MM.1S (cell line): ENCODE results near the gene NLE1.

Experiments
- DNase-seq: peaks from one replicate; pipeline ENCODE4 v3.0.0-alpha.2; 2015
- H2AFZ ChIP-seq: fragments of 300-600 bp; sonication (generic); 2 replicates; pipeline ENCODE4 v1.6.0; 2016; ENCODE audit warnings: antibody characterized with exemption, low read length
- H3F3A ChIP-seq: fragments of 300-600 bp; sonication (generic); 2 replicates; pipeline ENCODE4 v1.6.1; 2016; ENCODE audit warnings: mild to moderate bottlenecking, antibody characterized with exemption, low read length, moderate library complexity, mixed read lengths; ENCODE audit not compliant: insufficient read depth
- H3K27ac ChIP-seq: fragments of 300-600 bp; sonication (generic); 2 replicates; pipeline ENCODE4 v1.5.1; 2016; ENCODE audit warnings: mild to moderate bottlenecking, low read length
- H3K27me3 ChIP-seq: fragments of 300-600 bp; sonication (generic); replicated peaks from 2 replicates; pipeline ENCODE4 v1.6.0; 2016; ENCODE audit warnings: low read length; ENCODE audit not compliant: insufficient read depth
- H3K36me3 ChIP-seq: fragments of 300-600 bp; sonication (generic); replicated peaks from 2 replicates; pipeline ENCODE4 v1.6.1; 2016; ENCODE audit warnings: mild to moderate bottlenecking, low read length, mixed read lengths; ENCODE audit not compliant: insufficient read depth
- H3K4me1 ChIP-seq: fragments of 300-600 bp; sonication (generic); 2 replicates; pipeline ENCODE4 v1.6.1; 2016; ENCODE audit warnings: low read length, mixed read lengths
- H3K4me2 ChIP-seq: fragments of 300-600 bp; sonication (generic); 2 replicates; pipeline ENCODE4 v1.6.0; 2016; ENCODE audit warnings: low read depth, low read length
- H3K4me3 ChIP-seq: fragments of 300-600 bp; sonication (generic); 2 replicates; pipeline ENCODE4 v1.5.1; 2016; ENCODE audit warnings: low read length, mixed read lengths
- H3K79me2 ChIP-seq: fragments of 300-600 bp; sonication (generic); 2 replicates; pipeline ENCODE4 v1.6.1; 2016; ENCODE audit warnings: mixed run types, low read length, mixed read lengths
- H3K9ac ChIP-seq: fragments of 300-600 bp; sonication (generic); 2 replicates; pipeline ENCODE4 v1.6.1; 2016; ENCODE audit warnings: low read length, mixed read lengths
- H3K9me2 ChIP-seq: fragments of 300-600 bp; sonication (generic); replicated peaks from 2 replicates; pipeline ENCODE4 v1.6.1; 2016; ENCODE audit warnings: mild to moderate bottlenecking, low read length, mixed read lengths; ENCODE audit not compliant: insufficient read depth
- H3K9me3 ChIP-seq: fragments of 300-600 bp; sonication (generic); replicated peaks from 2 replicates; pipeline ENCODE4 v1.6.1; 2016; ENCODE audit warnings: mild to moderate bottlenecking, low read length, mixed read lengths; ENCODE audit not compliant: insufficient read depth
- H4K20me1 ChIP-seq: fragments of 300-600 bp; sonication (generic); 2 replicates; pipeline ENCODE4 v1.6.1; 2016; ENCODE audit warnings: mild to moderate bottlenecking, low read length, moderate library complexity, mixed read lengths; ENCODE audit not compliant: insufficient read depth
- CTCF ChIP-seq: fragments of 300-600 bp; sonication (generic); IDR thresholded peaks from 2 replicates; pipeline ENCODE4 v1.5.1; 2016; ENCODE audit warnings: antibody characterized with exemption, low read length, mixed read lengths
- EZH2 ChIP-seq: fragments of 300-600 bp; sonication (generic); optimal IDR thresholded peaks from 2 replicates; pipeline ENCODE3; 2017; ENCODE audit warnings: low read depth, mild to moderate bottlenecking, antibody characterized with exemption, low read length, mixed read lengths
- EZH2phosphoT487 ChIP-seq: fragments of 300-600 bp; sonication (generic); IDR thresholded peaks from 2 replicates; pipeline ENCODE4 v1.6.1; 2018; ENCODE audit warnings: antibody characterized with exemption, low read length

Gene NLE1

GRCh38 chr17:35166526-35166925 is 24.4 kb upstream of the NLE1 start:
- Histone ChIP-seq H3K9me3 (no peaks in the 10 kb centered on the region), H3K27me3 (no peaks in the 10 kb centered on the region), H3K9me2 (no peaks in the 10 kb centered on the region), H3K4me3 (no peak overlapping the region), H3K9ac (no peak overlapping the region), H3K79me2 (no peaks in the 10 kb centered on the region), H3K4me2 (no peak overlapping the region), H2AFZ (no peak overlapping the region), H3K27ac (no peak overlapping the region), H3K36me3 (no peaks in the 10 kb centered on the region), H4K20me1 (no peaks in the 10 kb centered on the region), H3K4me1 (no peaks in the 10 kb centered on the region), H3F3A (no peaks in the 10 kb centered on the region)
- DNase-seq, result no peak
- TF ChIP-seq CTCF (no peak), EZH2phosphoT487 (no peak), EZH2 (no peak)

- H3K36me3 ChIP-seq, result no peaks in the 10 kb centered on the region
- no peak for DNase-seq
- H3K9me2 ChIP-seq, result no peaks in the 10 kb centered on the region
- H3K79me2 ChIP-seq, result no peaks in the 10 kb centered on the region
- no peaks in the 10 kb centered on the region for H3K27me3 ChIP-seq
- no peak overlapping the region for H2AFZ ChIP-seq
- no peak overlapping the region for H3K4me3 ChIP-seq
- H3K27ac ChIP-seq, result no peak overlapping the region
- no peaks in the 10 kb centered on the region for H3F3A ChIP-seq
- H3K9ac ChIP-seq, result no peak overlapping the region
- H4K20me1 ChIP-seq, result no peaks in the 10 kb centered on the region
- no peaks in the 10 kb centered on the region for H3K9me3 ChIP-seq
- no peak overlapping the region for H3K4me2 ChIP-seq
- no peaks in the 10 kb centered on the region for H3K4me1 ChIP-seq
- TF ChIP-seq CTCF, result no peak
- no peak for TF ChIP-seq EZH2
- TF ChIP-seq EZH2phosphoT487, result no peak
Observed at GRCh38 chr17:35164716-35165115, 22.6 kb upstream of the NLE1 start.

- Histone ChIP-seq H3K4me1 (no peaks in the 10 kb centered on the region), H3K36me3 (no peaks in the 10 kb centered on the region), H3K9ac (no peak overlapping the region), H3K9me3 (no peaks in the 10 kb centered on the region), H3K27ac (no peak overlapping the region), H3F3A (no peaks in the 10 kb centered on the region), H2AFZ (no peak overlapping the region), H3K9me2 (no peaks in the 10 kb centered on the region), H3K27me3 (no peaks in the 10 kb centered on the region), H4K20me1 (no peaks in the 10 kb centered on the region), H3K79me2 (no peaks in the 10 kb centered on the region), H3K4me3 (no peak overlapping the region), H3K4me2 (no peak overlapping the region)
- TF ChIP-seq EZH2phosphoT487, result no peak
- TF ChIP-seq CTCF, result no peak
- TF ChIP-seq EZH2, result no peak
- DNase-seq, result no peak
Observed at GRCh38 chr17:35163886-35164285, 21.8 kb upstream of the NLE1 start.
